GM21360 (cell line): ENCODE results near the gene NKX3-2.

ENCODE experiments used
- ATAC-seq: cut with Tn5 transposase; IDR thresholded peaks from one replicate; pipeline ENCODE4 v1.9.1; 2021; ENCODE audit warnings: mild to moderate bottlenecking, moderate library complexity; ENCODE audit not compliant: unreplicated experiment

Gene NKX3-2

GRCh38 chr4:13546142-13546940 is 2.0 kb upstream of the NKX3-2 start:
- ATAC-seq, result no peak

GRCh38 chr4:13545394-13545808 is 1.1 kb upstream of the NKX3-2 start:
- no peak for ATAC-seq

- peak; percentile 74 for ATAC-seq
Observed at GRCh38 chr4:13544606-13545393, 492 bp upstream of the NKX3-2 start.

GRCh38 chr4:13543032-13543838 is 1.1 kb downstream of the NKX3-2 start:
- no peak for ATAC-seq

GRCh38 chr4:13542577-13543031 is 1.7 kb downstream of the NKX3-2 start:
- no peak for ATAC-seq

GRCh38 chr4:13541720-13542576 is 2.4 kb downstream of the NKX3-2 start:
- no peak for ATAC-seq

GRCh38 chr4:13541176-13541604 is 3.1 kb downstream of the NKX3-2 start:
- ATAC-seq, result no peak

- no peak for ATAC-seq
Observed at GRCh38 chr4:13540446-13541175, 3.7 kb downstream of the NKX3-2 start.

- no peak for ATAC-seq
Observed at GRCh38 chr4:13539619-13540445, 4.5 kb downstream of the NKX3-2 start.

GRCh38 chr4:13539047-13539618 is 5.2 kb downstream of the NKX3-2 start:
- no peak for ATAC-seq

- no peak for ATAC-seq
Observed at GRCh38 chr4:13538427-13538973, 5.8 kb downstream of the NKX3-2 start.

- no peak for ATAC-seq
Observed at GRCh38 chr4:13537832-13538177, 6.5 kb downstream of the NKX3-2 start.

- no peak for ATAC-seq
Observed at GRCh38 chr4:13537011-13537831, 7.1 kb downstream of the NKX3-2 start.

GRCh38 chr4:13536607-13537006 is 7.7 kb downstream of the NKX3-2 start:
- ATAC-seq, result no peak

- ATAC-seq, result no peak
Observed at GRCh38 chr4:13535708-13536361, 8.5 kb downstream of the NKX3-2 start.

GRCh38 chr4:13535118-13535517 is 9.2 kb downstream of the NKX3-2 start:
- ATAC-seq, result no peak
